Esophagus squamous epithelium (tissue), 5 donors: ENCODE measurements around the gene MRAP. TPM values are rescaled to one million over a fixed set of nuclear protein-coding genes. Genes with fewer than 3 reads are reported as not detected.

Source experiments
- DNase-seq: peaks from one replicate; lab custom pipeline; 2025; lab: John Stamatoyannopoulos, UW
- H3K27ac ChIP-seq, 4 donors: fragments of 200-600 bp; sonication (generic); one replicate each; pipeline ENCODE4 v1.5.1; 2016 to 2019; ENCODE audit warnings: mild to moderate bottlenecking in 1 of 4
- H3K27me3 ChIP-seq, 4 donors: fragments of 200-600 bp; sonication (generic); 1 replicate in 3 of 4; 2 replicates in 1 of 4; pipeline versions ENCODE4 v1.5.1 to v1.6.0; 2017 to 2021; ENCODE audit warnings: antibody characterized with exemption in 1 of 4
- H3K36me3 ChIP-seq, 3 donors: fragments of 200-600 bp; sonication (generic); one replicate each; pipeline ENCODE4 v1.5.1; 2016 to 2019
- H3K4me1 ChIP-seq, 3 donors: fragments of 200-600 bp; sonication (generic); one replicate each; pipeline ENCODE4 v1.5.1; 2017 to 2019
- H3K4me3 ChIP-seq, 4 donors: fragments of 200-600 bp; sonication (generic); 1 replicate in 3 of 4; 2 replicates in 1 of 4; pipeline ENCODE4 v1.5.1; 2016 to 2019; ENCODE audit warnings: mild to moderate bottlenecking in 2 of 4, moderate library complexity in 1 of 4
- H3K9me3 ChIP-seq, 3 donors: fragments of 200-600 bp; sonication (generic); one replicate each; pipeline ENCODE4 v1.5.1; 2016 to 2019
- POLR2A ChIP-seq, 4 donors: fragments of 450-650 bp; IDR thresholded peaks; one replicate each; pipeline ENCODE4 v1.6.1; 2017; ENCODE audit warnings: antibody characterized with exemption in 4 of 4, mild to moderate bottlenecking in 4 of 4, moderate library complexity in 3 of 4
- WGBS, 2 donors: methylation state at CpG; one replicate each; pipeline ENCODE4 v1.1.5; 2018; 5-methylcytosine and 5-hydroxymethylcytosine counted together
- intact Hi-C: fragments of 100-400 bp; cut with DNase I; formaldehyde crosslinking; loops from one replicate; pipeline ENCODE4 v1.15.0; 2022
- total RNA-seq, 4 donors: library from RNA; depleted of rRNA; stranded (reverse); fragments of >200 nt; gene quantifications; one replicate each; pipeline ENCODE4 v1.1.0, GENCODE V29; 2016
- TF ChIP-seq, protein P1 (sequence below), 6 experiments: fragments of 450-650 bp in 4 of 6; fragments of 200-600 bp in 2 of 6; sonication (generic) in 2 of 6; IDR thresholded peaks; one replicate each; pipeline ENCODE4 v1.5.1; 2016 to 2019; ENCODE audit warnings: antibody characterized with exemption in 6 of 6, mild to moderate bottlenecking in 4 of 6, moderate library complexity in 4 of 6
- donor health status: DM: yes; HTN: yes; CAD: no.

The MRAP gene
- total RNA-seq, 4 donors from 2014 or later, result 0.29 TPM; not detected in 3

DNA sequence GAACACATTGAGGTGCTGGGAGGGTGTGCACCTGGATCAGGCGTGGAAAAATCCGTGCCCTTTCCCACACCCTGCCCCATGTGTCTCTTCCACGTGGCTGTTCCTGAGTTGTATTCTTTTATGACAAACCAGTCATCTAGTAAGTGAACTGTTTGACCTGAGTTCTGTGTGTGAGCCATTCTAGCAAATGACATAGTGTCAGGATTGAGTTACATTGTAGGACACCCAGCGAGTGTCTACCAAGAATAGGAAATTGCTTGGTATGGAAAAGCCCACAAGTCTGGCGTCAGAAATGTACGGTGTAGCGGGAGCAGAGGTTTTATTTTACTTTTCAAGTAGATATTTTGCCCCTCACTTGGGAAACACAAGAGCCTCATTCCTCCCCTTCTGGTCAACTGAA, 1.2 kb upstream of the MRAP start:
- no peak overlapping the region for H3K27ac ChIP-seq
- intact Hi-C loops, result no loop called here
- WGBS, 2 donors, result 91 to 93% methylated on average over 7 of the region's 7 CpGs

DNA sequence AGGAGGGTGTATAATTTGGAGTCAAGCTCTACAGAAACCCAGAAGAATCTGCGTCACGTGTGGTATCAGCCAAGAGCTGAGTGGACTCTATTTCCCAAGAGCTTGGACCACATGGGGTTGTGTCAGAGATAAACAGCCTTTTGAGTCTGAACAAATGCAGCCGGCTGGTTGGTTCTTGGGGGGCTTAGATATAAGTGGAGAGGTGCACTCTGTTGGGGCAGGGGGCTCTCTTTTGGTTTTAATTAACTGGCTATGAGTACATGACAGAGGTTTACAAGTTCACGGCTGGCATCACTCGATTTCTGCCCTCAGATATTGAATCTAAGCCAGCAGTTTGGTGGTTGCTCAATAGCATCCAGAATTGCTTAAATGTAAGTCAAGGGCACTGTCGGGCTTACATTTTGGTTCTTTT, 501 bp upstream of the MRAP start:
- no peaks in the 10 kb centered on the region for H3K27me3 ChIP-seq
- peaks cover 0 to 12% (median 0%) of the 10 kb centered on the region in 3 donors for H3K36me3 ChIP-seq
- intact Hi-C loops, result no loop called here
- peak overlapping the region in 2 of 4 donors; percentile 39 to 40 for H3K27ac ChIP-seq
- WGBS, 2 donors, result 81 to 85% methylated on average over 2 to 6 of the region's 6 CpGs
- no peak overlapping the region for H3K4me3 ChIP-seq
- no peak for TF ChIP-seq POLR2A (IDR thresholded peaks at IDR 0.05)
- TF ChIP-seq, protein P1, sequence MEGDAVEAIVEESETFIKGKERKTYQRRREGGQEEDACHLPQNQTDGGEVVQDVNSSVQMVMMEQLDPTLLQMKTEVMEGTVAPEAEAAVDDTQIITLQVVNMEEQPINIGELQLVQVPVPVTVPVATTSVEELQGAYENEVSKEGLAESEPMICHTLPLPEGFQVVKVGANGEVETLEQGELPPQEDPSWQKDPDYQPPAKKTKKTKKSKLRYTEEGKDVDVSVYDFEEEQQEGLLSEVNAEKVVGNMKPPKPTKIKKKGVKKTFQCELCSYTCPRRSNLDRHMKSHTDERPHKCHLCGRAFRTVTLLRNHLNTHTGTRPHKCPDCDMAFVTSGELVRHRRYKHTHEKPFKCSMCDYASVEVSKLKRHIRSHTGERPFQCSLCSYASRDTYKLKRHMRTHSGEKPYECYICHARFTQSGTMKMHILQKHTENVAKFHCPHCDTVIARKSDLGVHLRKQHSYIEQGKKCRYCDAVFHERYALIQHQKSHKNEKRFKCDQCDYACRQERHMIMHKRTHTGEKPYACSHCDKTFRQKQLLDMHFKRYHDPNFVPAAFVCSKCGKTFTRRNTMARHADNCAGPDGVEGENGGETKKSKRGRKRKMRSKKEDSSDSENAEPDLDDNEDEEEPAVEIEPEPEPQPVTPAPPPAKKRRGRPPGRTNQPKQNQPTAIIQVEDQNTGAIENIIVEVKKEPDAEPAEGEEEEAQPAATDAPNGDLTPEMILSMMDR (IDR thresholded peaks at IDR 0.05), result no peak
- no peaks in the 10 kb centered on the region for H3K9me3 ChIP-seq
- no peak for DNase-seq
- no peaks in the 10 kb centered on the region for H3K4me1 ChIP-seq

More for the DNA sequence above, 1.2 kb upstream of the MRAP start:
- H3K27me3 ChIP-seq, result no peaks in the 10 kb centered on the region
- no peak for TF ChIP-seq POLR2A (IDR thresholded peaks at IDR 0.05)
- TF ChIP-seq, protein P1 (IDR thresholded peaks at IDR 0.05), result no peak
- H3K9me3 ChIP-seq, result no peaks in the 10 kb centered on the region
- H3K4me3 ChIP-seq, result no peak overlapping the region
- no peaks in the 10 kb centered on the region for H3K4me1 ChIP-seq
- peaks cover 0 to 12% (median 0%) of the 10 kb centered on the region in 3 donors for H3K36me3 ChIP-seq
- no peak for DNase-seq

DNA sequence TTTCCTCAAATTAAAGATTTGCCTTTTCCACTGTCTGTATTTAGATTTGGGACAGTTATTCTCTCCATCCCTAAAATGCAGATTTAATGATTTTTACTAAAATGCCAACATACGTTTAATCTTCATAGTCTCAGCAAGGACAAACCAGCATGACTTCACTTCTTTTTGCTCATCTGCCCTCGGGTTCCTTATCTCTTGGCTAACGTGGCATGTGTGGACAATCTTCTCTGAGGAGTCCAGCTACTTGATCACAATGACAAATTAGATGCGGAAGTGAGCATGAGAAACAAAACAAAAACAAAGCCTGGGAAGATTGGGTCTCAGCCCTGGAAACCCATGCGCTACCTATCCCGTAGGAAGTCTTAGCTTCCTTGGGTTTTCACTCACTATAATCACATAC, 1.0 kb downstream of the MRAP start:
- 81 to 83% methylated on average over 6 of the region's 6 CpGs for WGBS, 2 donors

DNA sequence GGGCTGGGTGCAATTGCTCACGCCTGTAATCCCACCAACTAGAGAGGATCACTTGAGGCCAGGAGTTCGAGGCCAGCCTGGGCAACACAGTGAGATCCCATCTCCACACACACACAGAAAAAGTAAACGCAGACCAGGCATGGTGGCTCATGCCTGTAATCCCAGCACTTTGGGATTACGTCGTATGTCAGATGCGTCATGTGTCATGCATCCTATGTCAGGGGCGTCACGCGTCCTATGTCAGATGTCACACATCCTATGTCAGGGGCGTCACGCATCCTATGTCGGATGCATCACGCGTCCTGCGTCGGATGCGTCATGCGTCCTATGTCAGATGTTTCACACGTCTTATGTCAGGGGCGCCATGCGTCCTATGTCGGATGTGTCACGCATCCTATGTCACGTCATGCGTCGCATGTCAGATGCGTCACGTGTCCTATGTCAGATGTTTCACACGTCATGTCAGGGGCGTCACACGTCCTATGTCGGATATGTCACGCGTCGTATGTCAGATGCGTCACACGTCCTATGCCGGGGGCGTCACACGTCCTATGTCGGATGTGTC, 1.5 kb downstream of the MRAP start:
- Histone ChIP-seq H3K9me3 (no peaks in the 10 kb centered on the region), H3K4me3 (no peak overlapping the region), H3K4me1 (no peaks in the 10 kb centered on the region), H3K36me3 (peaks cover 0 to 12% (median 0%) of the 10 kb centered on the region in 3 donors), H3K27me3 (no peaks in the 10 kb centered on the region), H3K27ac (no peak overlapping the region)
- TF ChIP-seq, protein P1 (IDR thresholded peaks at IDR 0.05), result no peak
- TF ChIP-seq POLR2A (IDR thresholded peaks at IDR 0.05), result no peak
- intact Hi-C loops, result no loop called here
- WGBS, 2 donors, result 86 to 99% methylated on average over 38 to 40 of the region's 41 CpGs
- no peak for DNase-seq

More for the DNA sequence above, 1.0 kb downstream of the MRAP start:
- DNase-seq, result no peak
- peaks cover 0 to 12% (median 0%) of the 10 kb centered on the region in 3 donors for H3K36me3 ChIP-seq
- H3K9me3 ChIP-seq, result no peaks in the 10 kb centered on the region
- intact Hi-C loops, result no loop called here
- H3K4me3 ChIP-seq, result no peak overlapping the region
- TF ChIP-seq POLR2A (IDR thresholded peaks at IDR 0.05), result no peak
- TF ChIP-seq, protein P1 (IDR thresholded peaks at IDR 0.05), result no peak
- no peak overlapping the region for H3K27ac ChIP-seq
- no peaks in the 10 kb centered on the region for H3K4me1 ChIP-seq
- no peaks in the 10 kb centered on the region for H3K27me3 ChIP-seq

DNA sequence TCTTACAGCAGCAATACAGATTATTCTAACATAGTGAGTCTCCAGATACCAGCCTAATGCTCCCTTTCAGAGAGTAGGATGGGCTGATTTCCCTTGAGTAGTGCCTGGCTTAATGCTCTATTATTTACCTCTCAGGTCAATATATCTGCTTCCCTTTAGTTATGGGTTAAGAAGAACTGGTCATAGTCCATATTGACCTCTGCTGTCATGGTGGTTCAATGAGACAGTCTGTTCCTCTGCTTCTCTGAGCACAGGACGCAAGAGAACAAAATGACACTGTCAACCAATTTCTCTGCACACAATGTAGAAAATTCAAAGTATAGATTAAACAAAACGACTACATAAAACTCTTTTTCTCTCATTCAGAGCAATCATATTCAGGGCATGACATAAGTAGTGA, 2.9 kb downstream of the MRAP start:
- WGBS, 2 donors, result 85 to 86% methylated on average over 2 of the region's 2 CpGs
- H3K36me3 ChIP-seq, result peaks cover 0 to 19% (median 0%) of the 10 kb centered on the region in 3 donors
- H3K9me3 ChIP-seq, result no peaks in the 10 kb centered on the region
- intact Hi-C loops, result no loop called here
- TF ChIP-seq, protein P1 (IDR thresholded peaks at IDR 0.05), result no peak
- TF ChIP-seq POLR2A (IDR thresholded peaks at IDR 0.05), result no peak
- no peak overlapping the region for H3K27ac ChIP-seq
- H3K4me3 ChIP-seq, result no peak overlapping the region
- H3K27me3 ChIP-seq, result no peaks in the 10 kb centered on the region
- H3K4me1 ChIP-seq, result no peaks in the 10 kb centered on the region
- no peak for DNase-seq
